Ammon's horn (tissue), 1 donor: ENCODE measurements around the gene C4BPA.

ENCODE experiments used
- DNase-seq: peaks from one replicate; pipeline ENCODE4 v3.0.0-alpha.2; 2016; ENCODE audit warnings: low spot score

Gene C4BPA

DNA sequence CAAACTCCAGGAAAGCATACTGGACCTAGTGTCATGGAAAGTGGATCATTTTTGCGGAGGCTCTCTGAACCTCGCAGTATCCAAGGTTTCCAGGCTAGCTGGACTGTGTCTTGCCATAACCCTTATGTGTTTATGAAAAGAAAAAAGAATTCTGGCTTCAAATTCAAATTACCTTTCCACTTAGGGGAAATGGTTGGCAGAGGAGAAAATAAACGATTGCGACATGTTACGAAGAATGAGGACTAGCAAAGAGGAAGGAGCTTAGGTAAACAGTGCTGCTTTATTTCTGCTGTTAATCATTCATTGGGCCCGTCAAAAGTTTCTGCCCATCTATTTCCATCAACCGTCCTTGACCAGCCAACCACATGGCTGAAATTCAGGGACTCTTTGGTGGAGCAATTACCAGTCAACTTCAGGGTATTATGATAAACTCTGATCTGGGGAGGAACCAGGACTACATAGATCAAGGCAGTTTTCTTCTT is at the start of gene C4BPA:
TSS of gene C4BPA (plus strand) at position 342 of the 482 bp plus-strand sequence. CDS start 8,793 bp downstream, outside the sequence.
- no peak for DNase-seq

DNA sequence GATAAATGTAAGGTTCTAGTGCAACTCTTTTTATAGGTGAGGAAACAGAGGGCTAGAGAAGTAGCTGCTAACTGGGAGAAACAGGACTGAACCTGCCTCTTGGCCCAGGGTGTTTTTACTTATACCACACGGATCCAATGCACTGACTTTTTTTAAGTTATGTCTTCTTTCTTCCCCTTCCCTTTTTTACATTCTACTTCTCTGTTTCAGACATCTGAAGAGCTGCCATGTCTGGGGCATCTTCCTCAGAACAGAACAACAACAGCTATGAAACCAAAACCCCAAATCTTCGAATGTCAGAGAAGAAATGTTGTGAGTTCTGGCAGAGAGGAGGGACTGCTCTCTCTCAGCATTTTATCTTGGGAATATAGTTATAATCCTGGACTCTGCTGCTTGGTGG is 49.5 kb upstream of the C4BPA start:
- no peak for DNase-seq

DNA sequence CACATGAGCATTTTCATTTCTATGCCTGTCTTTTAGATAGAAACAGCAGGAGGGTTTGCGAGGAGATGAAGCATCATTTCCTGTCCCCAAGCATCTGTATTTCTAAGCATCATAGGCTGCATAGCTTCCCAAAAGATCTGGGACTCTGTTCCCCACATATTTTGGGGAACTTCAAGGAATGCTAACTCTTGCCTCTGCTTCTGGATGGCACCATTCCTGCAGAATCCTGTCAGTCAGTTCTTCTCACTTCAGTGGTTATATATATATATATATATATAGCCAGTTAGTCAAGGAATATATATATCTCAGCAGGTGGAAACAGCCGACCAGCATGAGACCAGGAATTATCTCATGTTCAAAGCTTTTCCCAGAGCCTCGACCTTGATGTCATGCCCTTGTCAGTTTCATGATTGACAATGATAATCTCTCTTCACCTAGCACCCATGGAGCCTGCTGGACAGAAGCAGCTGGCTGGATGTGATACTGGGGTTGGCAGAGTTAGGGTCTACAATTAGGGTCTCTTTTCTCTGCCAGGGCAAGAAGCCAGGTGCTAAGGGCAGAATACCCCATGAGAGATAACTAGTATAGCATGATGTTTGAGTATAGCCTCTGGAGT is 48.5 kb upstream of the C4BPA start:
- DNase-seq: no peak

DNA sequence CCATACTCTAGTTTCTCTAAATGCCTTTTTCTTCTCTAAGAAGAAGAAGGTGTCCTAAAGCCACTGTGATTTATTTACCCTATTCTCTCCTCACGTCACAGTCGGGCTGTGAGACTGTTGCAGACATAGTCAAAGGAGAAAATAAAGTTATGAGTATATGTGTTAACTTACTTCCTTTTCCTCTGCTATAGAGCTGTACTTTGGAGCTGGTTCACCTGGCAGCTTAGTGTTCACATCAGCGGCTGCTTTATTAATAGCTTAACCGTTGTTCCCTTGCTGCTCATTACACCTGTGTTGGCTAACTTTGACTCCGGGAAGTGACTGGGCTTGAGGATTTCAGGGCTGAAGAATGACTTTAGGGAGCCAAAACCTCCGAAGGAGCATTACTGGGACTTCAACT is 47.4 kb upstream of the C4BPA start:
- no peak for DNase-seq

DNA sequence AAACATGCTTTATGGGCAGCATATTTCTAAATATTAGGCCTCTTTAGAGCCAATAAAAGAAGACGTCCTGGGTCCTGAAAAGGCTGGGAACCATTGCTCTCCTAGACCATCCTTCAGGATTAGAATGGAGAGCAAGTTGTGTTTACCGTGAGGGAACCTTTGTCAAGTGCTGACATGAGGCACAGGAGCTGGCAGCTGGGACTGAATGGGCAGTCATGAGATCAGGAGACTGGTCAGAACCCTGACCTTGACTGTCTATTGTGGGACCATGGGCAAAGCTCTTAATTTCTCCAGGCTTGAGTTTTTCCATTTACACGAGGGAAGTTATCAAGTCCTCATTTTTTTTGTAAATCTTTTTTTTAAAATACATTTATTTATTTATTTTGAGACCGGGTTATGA is 45.8 kb upstream of the C4BPA start:
- DNase-seq: no peak

DNA sequence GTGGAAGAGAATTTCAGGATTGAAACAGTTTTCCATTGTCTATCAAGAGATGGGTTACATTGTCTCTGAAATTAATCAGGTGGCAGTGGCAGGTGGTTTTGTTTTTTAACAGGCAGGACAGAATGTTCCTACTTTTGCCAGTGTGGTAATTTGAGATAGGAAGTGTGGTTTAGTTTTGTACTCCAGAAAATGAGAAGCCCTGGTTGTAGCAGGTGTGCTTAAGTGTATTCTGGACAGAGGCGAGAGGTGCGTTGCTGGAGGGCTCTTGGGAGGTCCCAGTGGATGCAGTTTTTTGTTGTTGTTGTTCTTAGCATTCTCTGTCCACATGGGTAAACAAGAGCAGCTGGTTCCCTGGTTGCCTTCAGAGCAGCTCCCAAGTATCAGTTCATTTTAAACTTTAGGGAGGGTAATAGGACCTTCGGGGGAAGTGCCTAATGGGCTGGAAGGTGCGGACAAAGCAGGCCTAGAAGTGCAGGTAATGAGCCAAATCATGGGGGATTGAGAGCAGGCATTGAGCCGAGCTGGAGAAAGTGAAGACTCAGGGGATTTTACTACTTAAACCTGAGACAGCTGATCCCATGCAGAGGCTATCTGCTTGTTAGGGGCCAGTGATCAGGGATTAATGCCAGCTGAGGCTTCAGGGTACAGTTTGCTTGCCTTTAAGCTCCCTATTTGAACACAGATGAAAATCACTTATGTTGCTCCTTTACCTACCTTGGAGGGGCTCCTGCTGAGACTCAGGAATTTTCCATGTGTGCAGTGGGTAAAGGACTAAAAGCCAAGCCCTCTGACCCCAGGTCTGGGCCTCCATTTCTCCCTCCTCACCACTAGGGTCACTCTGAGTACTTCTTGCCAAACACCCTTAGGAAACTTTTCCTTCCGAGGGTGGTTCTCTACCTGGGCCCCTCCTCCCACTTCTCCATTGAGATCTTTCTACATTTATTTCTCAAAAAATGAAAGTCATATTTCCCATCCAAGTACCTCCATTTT is 44.9 kb upstream of the C4BPA start:
- DNase-seq: no peak

DNA sequence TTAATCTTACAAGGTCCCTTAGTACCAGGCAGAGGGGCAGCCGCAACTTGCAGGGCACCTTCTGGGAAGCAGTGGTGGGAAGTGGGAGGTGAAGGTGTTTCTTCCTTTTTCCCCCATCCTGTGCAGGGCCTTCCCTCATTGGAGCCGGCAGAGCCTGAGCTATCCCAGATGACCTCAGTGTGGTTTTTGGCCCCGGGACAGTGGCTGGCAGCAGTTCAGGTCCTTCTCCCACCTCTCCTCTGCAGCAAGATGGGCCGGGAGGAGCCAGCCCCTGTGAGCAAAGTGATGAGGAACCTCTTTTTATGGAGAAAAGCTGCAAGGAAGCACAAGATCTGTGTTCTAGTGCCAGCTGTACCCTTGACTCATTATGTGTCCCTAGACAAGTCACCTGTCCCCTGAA is 44.2 kb upstream of the C4BPA start:
- no peak for DNase-seq

DNA sequence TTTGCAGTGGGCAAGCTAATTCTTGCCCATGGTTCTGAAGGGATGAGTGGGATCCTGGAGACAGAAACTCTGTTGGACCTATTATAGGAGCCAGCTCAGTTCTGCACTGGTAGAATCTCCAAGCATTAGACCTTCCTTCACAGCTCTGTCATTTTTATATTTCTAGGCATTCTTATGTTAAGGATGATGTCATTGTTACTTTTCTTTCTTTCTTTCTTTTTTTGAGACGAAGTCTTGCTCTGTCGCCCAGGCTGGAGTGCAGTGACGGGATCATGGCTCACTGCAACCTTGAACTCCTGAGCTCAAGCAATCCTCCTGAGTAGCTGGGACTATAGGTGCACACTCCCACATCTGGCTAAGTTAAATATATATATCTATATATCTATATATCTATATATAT is 43.4 kb upstream of the C4BPA start:
- DNase-seq: no peak

DNA sequence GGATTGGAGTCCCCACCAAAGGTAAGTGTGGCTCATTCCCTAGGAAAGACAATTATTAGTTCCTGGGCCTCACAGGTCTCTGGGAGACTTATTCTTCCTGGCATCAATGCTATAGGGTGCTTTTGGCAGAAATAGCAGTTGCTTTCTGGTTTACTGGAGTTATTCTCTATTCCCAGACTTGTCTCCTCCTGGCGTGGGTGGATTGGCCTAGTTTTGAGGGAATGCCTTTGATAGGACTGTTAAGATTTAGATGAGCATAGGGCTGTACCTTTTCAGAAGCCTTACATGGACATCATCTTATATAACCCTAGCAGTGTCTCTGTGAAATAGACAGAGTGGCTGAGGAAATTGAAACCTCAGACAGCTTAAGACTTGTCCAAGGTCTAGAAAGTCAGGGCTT is 42.0 kb upstream of the C4BPA start:
- DNase-seq: no peak

DNA sequence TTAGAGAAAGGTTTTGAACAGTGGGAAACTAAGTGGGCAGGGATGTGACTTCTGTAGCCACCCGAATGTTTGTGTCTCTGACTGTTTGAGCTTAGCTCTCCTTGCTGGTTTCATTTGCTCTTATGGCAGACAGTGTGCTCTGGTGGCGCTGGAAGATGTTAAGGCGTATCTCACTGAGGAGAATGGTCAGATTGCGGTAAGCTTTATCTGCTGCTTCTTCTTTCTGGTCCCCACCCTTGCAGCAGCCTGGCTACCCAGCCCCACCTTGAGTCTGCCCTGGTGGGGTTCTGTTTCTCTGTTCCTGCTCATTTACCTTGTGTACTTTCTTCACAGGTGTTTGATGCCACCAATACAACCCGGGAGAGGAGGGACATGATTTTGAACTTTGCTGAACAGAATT is 41.0 kb upstream of the C4BPA start:
- DNase-seq: no peak

DNA sequence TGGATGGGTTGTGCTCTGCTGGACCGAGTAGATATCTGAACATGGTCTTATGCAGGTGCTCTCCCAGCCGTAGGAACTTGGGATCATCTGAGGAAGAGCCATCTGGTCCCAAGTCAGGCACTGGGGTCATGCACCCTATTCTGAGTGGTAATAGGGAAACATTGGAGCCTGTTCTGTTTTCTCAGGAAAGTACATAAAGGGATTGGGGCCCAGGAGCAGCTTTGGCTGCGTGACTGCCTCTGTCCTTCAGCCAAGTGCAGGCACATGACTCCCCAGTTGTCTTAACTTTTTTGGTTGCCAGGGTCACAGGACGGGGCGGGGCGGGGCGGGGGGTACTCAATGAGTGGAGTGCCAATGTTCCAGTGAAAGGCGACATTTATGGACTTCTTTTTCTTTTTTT is 39.5 kb upstream of the C4BPA start:
- DNase-seq: peak; percentile 42

DNA sequence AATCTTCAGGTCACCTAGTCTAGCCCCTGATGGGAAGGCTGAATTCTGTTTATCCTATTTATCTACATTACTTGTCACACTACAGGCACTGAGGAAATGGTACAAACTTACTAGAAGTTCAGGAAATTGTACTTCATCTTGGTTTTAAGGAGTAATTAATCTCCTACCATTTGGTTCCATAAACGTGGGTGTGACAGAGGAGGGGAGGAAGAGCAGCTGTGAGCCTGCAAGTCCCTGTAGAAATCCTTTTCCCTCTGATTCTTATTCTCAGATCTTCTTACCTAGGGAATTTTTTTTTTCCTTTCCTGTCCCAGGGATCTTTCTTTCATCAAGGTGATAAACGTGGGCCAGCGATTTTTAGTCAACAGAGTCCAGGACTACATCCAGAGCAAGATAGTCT is 36.8 kb upstream of the C4BPA start:
- no peak for DNase-seq

DNA sequence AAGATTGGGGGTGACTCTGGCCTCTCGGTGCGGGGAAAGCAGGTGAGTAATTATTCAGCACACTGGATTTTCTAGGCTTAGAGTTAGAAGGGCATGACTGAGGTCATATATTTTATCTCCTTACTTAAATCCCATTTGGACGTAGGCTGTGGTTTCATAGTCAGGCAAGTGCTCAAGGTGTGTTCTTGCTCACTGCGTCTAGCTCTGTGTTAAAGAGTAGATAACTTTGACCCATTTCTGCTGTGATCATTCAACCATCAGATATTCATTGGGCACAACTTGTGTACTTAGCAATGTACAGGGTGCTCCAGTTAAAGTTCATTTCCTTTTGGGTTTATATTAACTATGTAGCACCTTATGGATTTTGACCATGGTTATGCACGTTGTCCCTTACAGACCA is 36.4 kb upstream of the C4BPA start:
- no peak for DNase-seq

DNA sequence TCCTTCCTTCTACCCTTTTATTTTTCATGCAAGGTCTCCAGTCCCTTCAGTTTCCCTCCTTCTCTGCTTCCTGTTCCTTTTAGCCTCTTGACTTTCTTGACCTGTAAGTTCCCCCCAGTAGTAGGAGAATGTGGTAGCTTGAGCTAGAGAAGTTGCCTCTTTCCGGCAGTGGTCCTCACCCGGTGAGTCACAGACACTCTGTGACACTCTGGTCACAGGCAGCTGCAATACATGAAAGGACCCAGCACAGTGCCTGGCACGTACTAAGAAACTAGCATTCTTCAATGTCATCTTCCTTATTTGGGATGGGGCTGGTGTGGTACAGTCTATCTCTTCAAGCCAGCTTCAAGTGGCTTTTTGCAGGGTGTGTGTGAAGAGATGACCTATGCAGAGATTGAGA is 35.0 kb upstream of the C4BPA start:
- no peak for DNase-seq

DNA sequence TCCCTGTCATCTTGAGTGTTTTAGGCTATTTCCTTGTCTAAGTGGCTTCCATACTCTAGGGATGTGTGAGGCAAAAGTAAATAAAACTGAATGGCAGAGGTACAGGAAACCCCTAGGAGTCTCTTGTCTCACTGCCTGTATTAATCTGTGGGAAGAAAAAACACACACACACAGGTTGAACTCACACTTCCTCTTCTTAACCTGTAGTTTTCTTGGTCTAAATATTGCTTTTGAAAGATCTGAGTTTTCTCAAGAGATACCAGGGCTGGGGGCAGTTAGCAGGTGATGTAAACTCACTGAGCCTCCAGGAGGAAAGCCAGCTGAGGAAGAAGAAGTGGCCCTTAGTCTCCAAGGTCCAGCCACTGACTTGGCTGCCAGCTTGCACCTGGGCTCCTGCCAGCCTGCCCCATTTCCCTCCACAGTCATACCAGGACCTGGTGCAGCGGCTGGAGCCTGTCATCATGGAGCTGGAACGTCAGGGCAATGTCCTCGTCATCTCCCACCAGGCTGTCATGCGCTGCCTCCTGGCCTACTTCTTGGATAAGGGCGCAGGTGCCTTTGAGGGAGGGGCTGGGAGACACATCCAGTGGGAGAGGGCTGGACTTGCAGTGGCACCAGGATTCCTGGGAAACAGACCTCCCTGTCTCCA is 34.1 kb upstream of the C4BPA start:
- DNase-seq: no peak

DNA sequence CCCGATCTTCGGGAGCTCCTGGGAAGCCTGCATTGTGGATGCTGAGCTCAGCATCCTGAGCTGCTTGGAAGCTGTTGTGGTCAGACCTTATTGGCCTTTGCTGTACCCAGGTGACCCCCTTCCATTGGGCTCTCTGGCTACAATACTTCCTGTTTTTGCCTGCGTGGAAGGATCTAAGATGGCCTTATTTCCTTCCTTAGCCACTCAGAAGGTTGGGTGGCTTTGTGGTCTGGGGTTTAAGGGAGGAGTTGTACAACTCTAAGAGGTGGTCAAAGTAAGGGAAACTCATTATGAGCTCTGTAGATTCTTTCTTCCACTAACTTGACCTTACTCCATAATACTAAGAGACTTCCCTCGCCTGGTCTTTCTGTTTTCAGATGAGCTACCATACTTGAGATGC is 33.2 kb upstream of the C4BPA start:
- DNase-seq: no peak

DNA sequence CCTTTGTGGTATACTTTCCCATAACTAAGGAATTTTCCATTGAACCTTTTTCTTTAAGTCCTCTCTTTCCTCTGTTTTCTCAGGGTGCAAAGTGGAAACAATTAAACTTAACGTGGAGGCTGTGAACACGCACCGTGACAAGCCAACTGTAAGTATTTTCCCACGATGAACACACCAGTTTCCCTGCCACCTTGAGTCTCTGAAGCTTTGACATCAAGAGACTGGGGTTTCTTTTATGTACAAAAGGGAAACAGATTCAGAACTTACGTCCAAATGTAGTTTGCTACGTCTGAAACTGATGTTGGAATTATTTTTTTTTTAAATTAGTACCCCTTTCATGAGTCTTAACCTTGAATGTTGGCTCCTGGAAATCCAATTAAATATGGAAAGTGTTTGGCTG is 32.6 kb upstream of the C4BPA start:
- no peak for DNase-seq

DNA sequence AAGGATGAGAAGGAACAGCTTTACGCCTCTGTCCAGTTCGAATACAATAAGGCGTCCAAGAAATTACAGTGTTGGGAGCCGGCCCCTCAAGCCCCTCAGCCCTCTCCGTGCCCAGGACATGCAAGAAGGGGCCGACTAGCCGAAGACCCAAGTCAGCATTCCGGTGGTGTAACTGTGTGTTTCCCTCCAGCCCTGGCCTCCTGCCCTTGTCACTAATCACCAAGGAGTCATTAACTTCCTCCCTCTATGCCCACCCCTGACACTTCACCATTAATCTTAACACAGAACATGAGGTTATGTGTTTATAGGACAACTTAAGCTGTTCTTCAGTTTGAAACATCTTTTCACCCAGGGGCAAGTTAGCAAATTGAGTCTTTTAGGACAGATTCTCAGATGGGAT is 31.8 kb upstream of the C4BPA start:
- DNase-seq: no peak

DNA sequence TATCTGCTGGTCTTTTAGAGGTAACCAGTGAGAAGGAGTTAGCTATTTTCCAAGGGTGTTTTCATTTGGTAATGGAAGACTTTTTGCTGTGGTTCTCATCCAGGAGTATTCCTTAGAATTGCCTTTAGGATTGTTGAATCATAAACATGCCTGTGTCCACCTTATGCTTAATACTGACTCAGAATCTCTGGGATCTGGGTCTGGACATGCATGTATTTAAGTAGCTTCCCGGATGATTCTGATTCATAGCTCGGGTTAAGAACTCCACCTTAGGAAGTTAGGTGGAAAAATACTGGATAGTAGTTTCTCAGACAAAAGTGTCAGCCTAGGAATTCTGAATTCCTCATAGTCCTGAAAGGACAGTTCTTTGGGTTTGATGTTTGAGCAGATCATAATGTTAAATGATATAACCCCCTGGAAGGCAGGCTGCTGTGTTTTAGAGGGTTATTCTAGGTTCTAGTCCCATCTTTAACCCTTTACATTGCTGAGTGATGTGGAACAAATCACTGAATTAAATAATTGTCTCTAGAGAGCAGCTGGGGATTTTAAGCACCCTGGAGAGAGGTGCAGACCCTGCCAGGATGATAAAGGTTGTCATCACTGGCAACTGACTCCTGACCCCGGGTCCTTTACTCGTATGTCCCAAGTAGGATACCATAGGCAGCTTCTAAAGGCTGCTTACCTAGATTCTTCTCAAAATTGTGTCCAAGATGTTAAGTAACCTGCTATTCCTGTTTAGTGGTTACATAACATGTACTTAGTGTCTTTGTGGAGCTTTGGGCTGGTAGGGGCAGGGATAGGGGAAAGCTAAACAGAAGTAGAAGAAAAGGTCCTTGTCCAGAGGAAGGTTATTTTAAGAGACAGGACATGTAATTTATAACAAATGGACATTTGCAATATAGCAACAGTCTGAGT is 29.9 kb upstream of the C4BPA start:
- no peak for DNase-seq

DNA sequence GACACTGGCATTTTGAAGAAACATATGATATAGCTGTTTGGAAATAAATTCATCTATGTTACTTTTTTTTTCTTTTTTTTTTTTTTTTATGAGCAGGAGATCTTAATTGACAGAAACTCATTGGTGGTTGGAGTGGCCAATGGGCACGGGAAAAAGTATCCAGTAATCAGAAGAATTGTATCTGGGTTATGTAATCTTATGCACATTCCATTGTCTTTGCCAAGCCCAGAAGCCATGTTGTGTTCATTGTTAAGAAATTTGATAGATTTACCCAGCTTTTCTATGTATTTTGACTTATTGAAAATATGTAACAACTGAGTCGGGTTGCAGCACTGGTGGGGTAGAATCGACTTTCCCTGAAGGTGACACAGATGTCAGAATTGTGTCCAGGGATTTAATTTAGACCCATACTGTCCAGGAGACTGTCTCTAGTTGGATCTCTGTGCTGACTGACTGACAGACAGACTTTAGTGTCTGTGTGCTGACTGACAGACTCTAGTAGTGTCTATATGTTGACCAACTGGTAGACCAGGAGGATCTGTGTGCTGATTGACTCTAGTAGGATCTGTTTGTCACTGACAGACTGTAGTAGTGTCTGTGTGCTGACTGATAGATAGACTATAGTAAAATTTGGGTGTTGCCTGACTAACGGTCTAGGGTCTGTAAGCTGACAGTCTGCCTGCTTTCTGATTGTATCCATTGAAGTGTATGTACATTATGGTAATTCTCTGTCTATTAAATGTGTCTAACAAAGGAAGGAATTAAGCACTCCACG is 27.7 kb upstream of the C4BPA start:
- no peak for DNase-seq

DNA sequence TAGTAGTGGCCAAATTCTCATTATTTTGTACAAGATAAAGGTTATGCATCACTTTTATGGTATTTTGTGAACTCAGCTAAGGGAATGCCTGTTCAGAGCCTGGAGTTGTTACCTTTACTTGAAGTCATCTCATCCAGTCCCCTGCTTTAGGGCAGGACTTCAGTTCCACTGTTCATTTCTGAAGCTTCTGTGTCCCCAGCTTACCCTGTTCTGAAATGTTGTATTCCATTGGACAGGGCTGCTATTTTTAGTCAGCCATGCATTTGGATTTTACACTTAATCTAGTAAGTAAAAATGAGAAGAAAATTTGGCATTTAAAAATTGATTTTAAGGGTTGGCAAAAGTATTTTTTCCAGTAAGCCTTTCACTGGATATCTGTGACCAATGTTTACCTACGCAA is 27.0 kb upstream of the C4BPA start:
- DNase-seq: no peak
